ENCODE data around the gene ZNF771. TPM values are rescaled to one million over a fixed set of nuclear protein-coding genes. Genes with fewer than 3 reads are reported as not detected.
A peak's percentile ranks its signal among the peaks of the same experiment; 100 is the strongest.

ZNF771 gene
- total and polyA plus RNA-seq, 9 of the 15 experiments (the other 6 are each of a cell fraction or from before 2014, with no cell fraction given): 1.5 to 12.6 (median 4.4) TPM

- in situ Hi-C loops (cut with MboI) (no loop called here), intact Hi-C loops (cut with micrococcal nuclease) (loop anchor here (2.0 kb wide), 1 partner anchor 14 kb away; the partner anchor contains the start of gene ZNF48)
- 59% methylated on average over 6 of the region's 6 CpGs for WGBS (ENCODE audit: insufficient coverage, low coverage, missing lambda C conversion rate)
- peak in 2 of 4 experiments; percentile 18 to 58 for DNase-seq (ENCODE audit: extremely low read depth in 1 of 4, low spot score in 3 of 4)
- ChIA-PET POLR2A (interaction anchor here (0.7 to 1.4 kb wide), 5 partner anchors 8 to 27 kb away, joined by 3 to 4 read pairs (median 3); partner anchors contain the start of gene ZNF771), CTCF (ENCODE audit: low intra/inter-chr PET ratio) (no interaction called here)
- peaks cover 16% of the 10 kb centered on the region for H3K79me2 ChIP-seq (ENCODE audit: control insufficient read depth, insufficient read depth, low read length)
- peaks cover 7% of the 10 kb centered on the region; the same call in 1 of the 3 replicates for H3K36me3 ChIP-seq (ENCODE audit: control insufficient read depth, insufficient read depth, low read length)
- H3K4me2 ChIP-seq (ENCODE audit: insufficient read depth, low read length): peak overlapping the region; percentile 60
- H3K4me3 ChIP-seq: no peak overlapping the region
- no peak for ATAC-seq
- peak overlapping the region in 1 of 2 experiments; percentile 11; a peak in 2 of 4 replicates for H3K9ac ChIP-seq (ENCODE audit: insufficient read depth in 1 of 2, low read depth in 2 of 2, low read length in 2 of 2)
- H3K27ac ChIP-seq (ENCODE audit: extremely low read depth, low read depth, low read length): peak overlapping the region; percentile 91
- no peak for FAIRE-seq
- H3K4me1 ChIP-seq (replicated peaks in 1 of 2; ENCODE audit: control insufficient read depth in 2 of 2, insufficient read depth in 2 of 2, low read length in 2 of 2): peaks cover 46 to 62% of the 10 kb centered on the region in 2 experiments
- H4K20me1 ChIP-seq (replicated peaks; ENCODE audit: control insufficient read depth, insufficient read depth, low read length): no peaks in the 10 kb centered on the region
- no peaks in the 10 kb centered on the region for H3K9me1 ChIP-seq (ENCODE audit: control insufficient read depth, insufficient read depth, low read length)
- H2AFZ ChIP-seq (ENCODE audit: low read depth, low read length): 0 out of 2 replicates have a peak overlapping the region, but pooled peaks have one; percentile 72
- BruUV-seq (replicated peaks): no TSS peak
- no peaks in the 10 kb centered on the region for H3K27me3 ChIP-seq (ENCODE audit: control insufficient read depth in 2 of 2, insufficient read depth in 2 of 2, low read length in 2 of 2)
- no peaks in the 10 kb centered on the region for H3K9me3 ChIP-seq (replicated peaks; ENCODE audit: control insufficient read depth, insufficient read depth, low read depth, low read length)
- TF ChIP-seq SMAD4 (CRISPR knock-in tag; conservative IDR thresholded peaks at IDR 0.05): 0 out of 2 replicates have a peak, but pooled peaks have one; percentile 8
- TF ChIP-seq MTA2 (IDR thresholded peaks at IDR 0.05; ENCODE audit: low read depth): peak; percentile 18; the same call in 1 of the 2 replicates
- 0 out of 4 replicates have a peak, but pooled peaks of 1 of the 2 experiments have one; percentile 2 for TF ChIP-seq MAZ (CRISPR knock-in tag; conservative IDR thresholded peaks at IDR 0.05 in 1 of 2, IDR thresholded peaks at IDR 0.05 in 1 of 2)
- TF ChIP-seq EP400 (IDR thresholded peaks at IDR 0.05): no peak
- no peak for TF ChIP-seq RBM14 (IDR thresholded peaks at IDR 0.05; ENCODE audit: borderline replicate concordance, insufficient read depth, low read depth, low read length)
- peak; percentile 16; the same call in 1 of the 2 replicates for TF ChIP-seq XRCC5 (IDR thresholded peaks at IDR 0.05; ENCODE audit: low read depth, low read length)
- TF ChIP-seq PURB (CRISPR knock-in tag; IDR thresholded peaks at IDR 0.05; ENCODE audit: low read depth): no peak
- TF ChIP-seq ILF3 (IDR thresholded peaks at IDR 0.05; ENCODE audit: borderline replicate concordance): no peak
- peak; percentile 79 for TF ChIP-seq ZBTB33 (CRISPR knock-in tag; IDR thresholded peaks at IDR 0.05)
- peak; percentile 96 for TF ChIP-seq NR2C2 (CRISPR knock-in tag; IDR thresholded peaks at IDR 0.05)
- TF ChIP-seq NR2C2 (tag; IDR thresholded peaks at IDR 0.05): no peak
- no peak for TF ChIP-seq HDAC8 (tag; IDR thresholded peaks at IDR 0.05)
- TF ChIP-seq VEZF1 (CRISPR knock-in tag; IDR thresholded peaks at IDR 0.05): no peak
- 0 out of 2 replicates have a peak, but pooled peaks have one; percentile 13 for TF ChIP-seq ZNF766 (CRISPR knock-in tag; conservative IDR thresholded peaks at IDR 0.05)
These were observed 26.6 kb upstream of the ZNF771 start for GRCh38 chr16:30380803-30381208.

All from K562 (cell line).